Uterus (tissue), 2 donors: ENCODE measurements around the gene MXD4.

ENCODE experiments used
- CTCF ChIP-seq, 4 experiments: fragments of 200-600 bp in 2 of 4; fragments of 450-650 bp in 2 of 4; sonication (generic) in 2 of 4; IDR thresholded peaks; one replicate each; pipeline ENCODE4 v1.5.1; 2016 to 2019; ENCODE audit warnings: antibody characterized with exemption in 4 of 4, mild to moderate bottlenecking in 2 of 4, moderate library complexity in 1 of 4
- POLR2A ChIP-seq, 2 donors: fragments of 450-650 bp; IDR thresholded peaks; one replicate each; pipeline ENCODE4 v1.6.1; 2016; ENCODE audit warnings: antibody characterized with exemption in 2 of 2, mild to moderate bottlenecking in 1 of 2, moderate library complexity in 1 of 2

GRCh38 chr4:2272828-2273120 is 10.9 kb upstream of the MXD4 start:
- TF ChIP-seq CTCF (IDR thresholded peaks at IDR 0.05) = no peak
- no peak for TF ChIP-seq POLR2A (IDR thresholded peaks at IDR 0.05)
